IMR-90 (cell line): ENCODE results near the gene C9orf78. TPM values are rescaled to one million over a fixed set of nuclear protein-coding genes. Genes with fewer than 3 reads are reported as not detected.

ENCODE experiments used
- ATAC-seq: fragments of 200-7000 bp; cut with Tn5 transposase; 2 replicates; pipeline ENCODE4 v1.9.1; 2020; ENCODE audit warnings: low read depth, mild to moderate bottlenecking, moderate library complexity
- Bru-seq: library from RNA; stranded (reverse); fragments of 400-500 nt; gene quantifications from one replicate; lab custom pipeline; 2021; lab: Mats Ljungman, UMichigan
- BruChase-seq, 2 experiments: library from RNA; stranded (reverse); fragments of 400-500 nt; gene quantifications; one replicate each; lab custom pipeline; 2021; lab: Mats Ljungman, UMichigan
- BruUV-seq: library from RNA; stranded (reverse); fragments of 400-500 nt; replicated peaks from 2 replicates; lab custom pipeline; 2021; lab: Mats Ljungman, UMichigan
- CTCF ChIA-PET: fragments of 300-600 bp; formaldehyde crosslinking; extraction: SDS; loops from one replicate; lab custom pipeline; 2021; ENCODE audit warnings: antibody characterized with exemption; lab: Yijun Ruan, JAX
- POLR2A ChIA-PET: fragments of 300-600 bp; sonication (Branson Sonifier 250); formaldehyde crosslinking; loops from one replicate; lab custom pipeline; 2022; ENCODE audit warnings: antibody characterized with exemption; ENCODE audit not compliant: unreplicated experiment; lab: Charles Lee
- DNase-seq: peaks from one replicate; pipeline ENCODE4 v3.0.0; 2013
- H2AFZ ChIP-seq: replicated peaks from 2 replicates; pipeline ENCODE3; 2013; ENCODE audit warnings: low read length, mild to moderate bottlenecking; ENCODE audit not compliant: poor library complexity
- H2AK5ac ChIP-seq: 2 replicates; pipeline ENCODE4 v1.6.1; 2013; ENCODE audit warnings: low read depth, low read length, inconsistent platforms
- H2AK9ac ChIP-seq: replicated peaks from 2 replicates; pipeline ENCODE3; 2013; ENCODE audit warnings: mild to moderate bottlenecking, low read depth, low read length, moderate library complexity; ENCODE audit not compliant: poor library complexity
- H2BK120ac ChIP-seq: 2 replicates; pipeline ENCODE4 v1.6.1; 2013; ENCODE audit warnings: low read depth, low read length, inconsistent platforms
- H2BK15ac ChIP-seq: 3 replicates; pipeline ENCODE4 v1.6.1; 2013; ENCODE audit warnings: low read depth, low read length, inconsistent platforms
- H2BK20ac ChIP-seq: 2 replicates; pipeline ENCODE4 v1.6.1; 2013; ENCODE audit warnings: low read depth, mild to moderate bottlenecking, inconsistent platforms, low read length, moderate library complexity
- H2BK5ac ChIP-seq: 2 replicates; pipeline ENCODE4 v1.6.1; 2013; ENCODE audit warnings: mild to moderate bottlenecking, low read depth, low read length, inconsistent platforms; ENCODE audit not compliant: poor library complexity, severe bottlenecking
- H3K14ac ChIP-seq: replicated peaks from 2 replicates; pipeline ENCODE4 v1.6.1; 2013; ENCODE audit warnings: low read depth, low read length, inconsistent platforms
- H3K18ac ChIP-seq: 2 replicates; pipeline ENCODE4 v1.6.1; 2013; ENCODE audit warnings: low read depth, low read length, control low read depth
- H3K23ac ChIP-seq: 2 replicates; pipeline ENCODE4 v1.6.1; 2013; ENCODE audit warnings: low read depth, low read length, inconsistent platforms
- H3K27ac ChIP-seq: 2 replicates; pipeline ENCODE4 v1.5.1; 2013; ENCODE audit warnings: mild to moderate bottlenecking, control low read depth, low read length; ENCODE audit not compliant: insufficient read depth
- H3K27me3 ChIP-seq: 2 replicates; pipeline ENCODE4 v1.6.1; 2013; ENCODE audit warnings: low read length; ENCODE audit not compliant: control insufficient read depth, insufficient read depth
- H3K36me3 ChIP-seq: 2 replicates; pipeline ENCODE4 v1.6.1; 2013; ENCODE audit warnings: low read length, mixed read lengths; ENCODE audit not compliant: control insufficient read depth, insufficient read depth
- H3K4ac ChIP-seq: 2 replicates; pipeline ENCODE4 v1.6.1; 2013; ENCODE audit warnings: low read depth, low read length, inconsistent platforms
- H3K4me1 ChIP-seq: 2 replicates; pipeline ENCODE4 v1.6.1; 2013; ENCODE audit warnings: low read length, mixed read lengths; ENCODE audit not compliant: control insufficient read depth, insufficient read depth
- H3K4me2 ChIP-seq: 2 replicates; pipeline ENCODE4 v1.6.1; 2013; ENCODE audit warnings: low read depth, mild to moderate bottlenecking, control low read depth, low read length, moderate library complexity
- H3K4me3 ChIP-seq: 2 replicates; pipeline ENCODE4 v1.5.1; 2013; ENCODE audit warnings: low read depth, mild to moderate bottlenecking, control low read depth, low read length, moderate library complexity; ENCODE audit not compliant: insufficient read depth
- H3K56ac ChIP-seq: 2 replicates; pipeline ENCODE4 v1.6.1; 2013; ENCODE audit warnings: low read length, inconsistent platforms; ENCODE audit not compliant: insufficient read depth; ENCODE audit errors: extremely low read depth
- H3K79me1 ChIP-seq, 2 experiments: 2 replicates each; pipeline ENCODE4 v1.6.1; 2013; ENCODE audit warnings: low read length in 2 of 2, inconsistent platforms in 1 of 2, low read depth in 1 of 2
- H3K9ac ChIP-seq: 2 replicates; pipeline ENCODE4 v1.6.1; 2013; ENCODE audit warnings: low read depth, low read length, control low read depth
- H3K9me1 ChIP-seq: 2 replicates; pipeline ENCODE4 v1.6.1; 2013; ENCODE audit warnings: low read length, inconsistent platforms; ENCODE audit not compliant: insufficient read depth
- H3K9me3 ChIP-seq: 2 replicates; pipeline ENCODE4 v1.6.1; 2013; ENCODE audit warnings: low read length; ENCODE audit not compliant: control insufficient read depth, insufficient read depth
- H4K20me1 ChIP-seq: 2 replicates; pipeline ENCODE4 v1.6.1; 2013; ENCODE audit warnings: low read length, inconsistent platforms; ENCODE audit not compliant: insufficient read depth
- H4K5ac ChIP-seq: 2 replicates; pipeline ENCODE4 v1.6.1; 2013; ENCODE audit warnings: mild to moderate bottlenecking, low read depth, low read length, control low read depth
- H4K8ac ChIP-seq, 2 experiments: 2 replicates each; pipeline ENCODE4 v1.6.1; 2013; ENCODE audit warnings: low read depth in 2 of 2, low read length in 2 of 2, control low read depth in 1 of 2, inconsistent platforms in 1 of 2
- H4K91ac ChIP-seq: 2 replicates; pipeline ENCODE4 v1.6.1; 2013; ENCODE audit warnings: low read depth, low read length, inconsistent platforms; ENCODE audit not compliant: insufficient read depth
- BHLHE40 ChIP-seq: fragments of 150-350 bp; IDR thresholded peaks from 2 replicates; pipeline ENCODE4 v1.6.1; 2016; ENCODE audit warnings: mild to moderate bottlenecking, low read depth, low read length
- MAZ ChIP-seq: IDR thresholded peaks from 2 replicates; pipeline ENCODE4 v1.6.1; 2012; ENCODE audit warnings: low read depth, mild to moderate bottlenecking, low read length, improper control_type of control experiment, moderate library complexity, borderline replicate concordance
- MXI1 ChIP-seq: IDR thresholded peaks from 2 replicates; pipeline ENCODE4 v1.6.1; 2012; ENCODE audit warnings: low read depth, mild to moderate bottlenecking, low read length, moderate library complexity, borderline replicate concordance
- POLR2A ChIP-seq: IDR thresholded peaks from 2 replicates; pipeline ENCODE4 v1.6.1; 2012; ENCODE audit warnings: mild to moderate bottlenecking, low read depth, low read length
- RCOR1 ChIP-seq: IDR thresholded peaks from 2 replicates; pipeline ENCODE4 v1.6.1; 2012; ENCODE audit warnings: mild to moderate bottlenecking, low read length, improper control_type of control experiment; ENCODE audit not compliant: insufficient replicate concordance
- WGBS, 2 experiments: methylation state at CpG; one replicate each; pipeline versions ENCODE4 v1.1.5 to v1.1.7; 2013; ENCODE audit warnings: missing lambda C conversion rate in 2 of 2; ENCODE audit not compliant: insufficient read length in 1 of 2; ENCODE audit errors: extremely low coverage in 2 of 2; 5-methylcytosine and 5-hydroxymethylcytosine counted together
- dilution Hi-C: fragments of 300-500 bp; cut with HindIII; formaldehyde crosslinking; loops from one replicate; pipeline ENCODE4 v1.14.3; 2018; ENCODE audit warnings: low sequenced_read_pairs; ENCODE audit not compliant: unreplicated experiment
- in situ Hi-C: fragments of 300-500 bp; cut with MboI; formaldehyde crosslinking; loops from 3 replicates; pipeline ENCODE4 v1.14.3; 2019; ENCODE audit warnings: low sequenced_read_pairs, inconsistent platforms, mixed read lengths
- intact Hi-C: fragments of 100-400 bp; cut with micrococcal nuclease; formaldehyde crosslinking; loops from 2 replicates; pipeline ENCODE4 v1.10.0; 2022
- long read RNA-seq: library from polyadenylated mRNA; unstranded; transcript quantifications from one replicate; pipeline ENCODE4 v2.0.0, GENCODE V29; 2021; ENCODE audit not compliant: unreplicated experiment
- polyA plus RNA-seq, 3 experiments: library from polyadenylated mRNA; depleted of rRNA; stranded (reverse); fragments of >200 nt; gene quantifications; 2 replicates each; pipeline ENCODE4 v1.2.3, GENCODE V29; 2012; ENCODE audit warnings: low replicate concordance in 1 of 3
- total RNA-seq: library from RNA; depleted of rRNA; stranded (reverse); fragments of >200 nt; gene quantifications from 2 replicates; pipeline ENCODE4 v1.2.3, GENCODE V29; 2012; rRNA removed
- TF ChIP-seq, protein P1 (sequence below): fragments of 150-350 bp; IDR thresholded peaks from 2 replicates; pipeline ENCODE4 v1.6.1; 2017; ENCODE audit warnings: mild to moderate bottlenecking, antibody characterized with exemption, low read length, low read depth
- TF ChIP-seq, protein P2 (sequence below): conservative IDR thresholded peaks from 2 replicates; pipeline ENCODE4 v1.5.1; 2012; ENCODE audit warnings: mild to moderate bottlenecking, low read depth, low read length, improper control_type of control experiment

C9orf78 gene, protein sequence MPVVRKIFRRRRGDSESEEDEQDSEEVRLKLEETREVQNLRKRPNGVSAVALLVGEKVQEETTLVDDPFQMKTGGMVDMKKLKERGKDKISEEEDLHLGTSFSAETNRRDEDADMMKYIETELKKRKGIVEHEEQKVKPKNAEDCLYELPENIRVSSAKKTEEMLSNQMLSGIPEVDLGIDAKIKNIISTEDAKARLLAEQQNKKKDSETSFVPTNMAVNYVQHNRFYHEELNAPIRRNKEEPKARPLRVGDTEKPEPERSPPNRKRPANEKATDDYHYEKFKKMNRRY
- total RNA-seq = 29.8 and 57.5 TPM in 2 replicates
- 36.7 and 46.0 TPM in 2 replicates for polyA plus RNA-seq (2012; rRNA removed)
- polyA plus RNA-seq (2012; cell fraction: cytosol; rRNA removed) = 18.7 and 18.8 TPM in 2 replicates
- 3.1 and 12.3 TPM in 2 replicates for polyA plus RNA-seq (2012; cell fraction: nucleus; rRNA removed; ENCODE audit: low replicate concordance)
- percentile 75 among the genes with signal in this experiment for Bru-seq, nascent RNA
- BruChase-seq, experiment 1, labeled RNA remaining after a 6-hour chase = percentile 88 among the genes with signal in this experiment
- percentile 79 among the genes with signal in this experiment for BruChase-seq, experiment 2, labeled RNA remaining after a 2-hour chase
- long read RNA-seq, transcript C9orf78-201 (9 exons, 1,795 nt) = major isoform, 41 of 58 reads
- long read RNA-seq, partial matches to known transcripts = 4 of 58 reads
- long read RNA-seq, other reads (novel, unspliced or antisense) = 13 of 58 reads

DNA sequence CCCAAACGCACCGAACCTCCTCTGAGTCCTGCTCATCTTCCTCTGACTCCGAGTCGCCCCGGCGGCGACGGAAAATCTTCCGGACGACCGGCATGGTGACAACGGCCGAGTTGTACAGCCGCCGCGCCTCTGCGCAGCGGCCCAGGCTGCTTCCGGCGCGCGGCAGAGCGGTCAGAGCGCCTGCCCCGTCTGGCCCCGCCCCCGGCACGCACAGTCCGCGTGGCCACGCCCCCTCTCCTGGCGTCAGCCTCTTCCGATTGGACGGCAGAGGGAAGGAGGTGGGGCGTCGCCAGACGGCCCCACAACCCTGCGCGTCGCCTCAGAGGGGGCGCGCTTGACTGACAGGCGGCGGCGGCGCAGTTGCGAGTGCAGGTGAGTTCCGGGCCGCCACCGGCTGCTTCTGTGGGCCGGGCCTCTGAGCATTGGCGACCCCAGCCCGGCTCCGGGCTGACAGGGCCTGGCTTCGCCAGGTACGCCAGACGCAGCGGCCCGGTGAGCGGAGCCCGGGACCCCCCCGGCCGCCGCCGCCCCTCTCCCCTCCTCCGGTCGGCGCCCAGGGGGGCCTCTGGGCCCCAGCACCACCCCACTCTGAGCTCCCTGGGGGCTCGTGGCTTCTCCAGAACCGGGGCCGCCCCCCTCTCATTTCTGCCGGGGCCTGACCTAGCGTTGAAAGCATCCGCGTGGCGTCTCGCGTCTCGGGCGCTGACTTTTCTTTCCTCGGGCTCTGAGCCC, at the start of gene C9orf78, which contains the start of gene USP20:
Gene C9orf78 (minus strand): TSS at position 148 of the 732 bp plus-strand sequence. CDS start 54 bp downstream, at position 94.
Gene USP20 (plus strand): TSS at position 331 of the 732 bp plus-strand sequence. CDS start 17,098 bp downstream, outside the sequence.
- H3K27ac ChIP-seq = peak within 1 kb of the TSS; percentile 79
- in situ Hi-C loops (no loop called here), intact Hi-C loops (loop anchor here (2.0 kb wide), 1 partner anchor 208 kb away; the partner anchor contains the start of gene FNBP1), dilution Hi-C loops (no loop called here)
- peak within 1 kb of the TSS; percentile 95 for H2AK9ac ChIP-seq
- ChIA-PET CTCF (no interaction called here), POLR2A (no interaction called here)
- peak within 1 kb of the TSS; percentile 83 to 91; a peak in 3 of 4 replicates for H4K8ac ChIP-seq
- peak within 1 kb of the TSS; percentile 94 for H3K4me3 ChIP-seq
- peak within 1 kb of the TSS; percentile 72 for H4K5ac ChIP-seq
- ATAC-seq (peak; percentile 96), DNase-seq (peak; percentile 91)
- H2BK120ac ChIP-seq = peak within 1 kb of the TSS; percentile 64; the same call in 1 of the 2 replicates
- TF ChIP-seq MAZ = peak; percentile 58; the same call in 1 of the 2 replicates
- TF ChIP-seq RCOR1 = no peak
- peak; percentile 96 for TF ChIP-seq MXI1
- peak; percentile 91 for TF ChIP-seq BHLHE40
- TF ChIP-seq POLR2A = peak; percentile 95
- TF ChIP-seq, protein P1, sequence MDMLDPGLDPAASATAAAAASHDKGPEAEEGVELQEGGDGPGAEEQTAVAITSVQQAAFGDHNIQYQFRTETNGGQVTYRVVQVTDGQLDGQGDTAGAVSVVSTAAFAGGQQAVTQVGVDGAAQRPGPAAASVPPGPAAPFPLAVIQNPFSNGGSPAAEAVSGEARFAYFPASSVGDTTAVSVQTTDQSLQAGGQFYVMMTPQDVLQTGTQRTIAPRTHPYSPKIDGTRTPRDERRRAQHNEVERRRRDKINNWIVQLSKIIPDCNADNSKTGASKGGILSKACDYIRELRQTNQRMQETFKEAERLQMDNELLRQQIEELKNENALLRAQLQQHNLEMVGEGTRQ = peak; percentile 76
- TF ChIP-seq, protein P2, sequence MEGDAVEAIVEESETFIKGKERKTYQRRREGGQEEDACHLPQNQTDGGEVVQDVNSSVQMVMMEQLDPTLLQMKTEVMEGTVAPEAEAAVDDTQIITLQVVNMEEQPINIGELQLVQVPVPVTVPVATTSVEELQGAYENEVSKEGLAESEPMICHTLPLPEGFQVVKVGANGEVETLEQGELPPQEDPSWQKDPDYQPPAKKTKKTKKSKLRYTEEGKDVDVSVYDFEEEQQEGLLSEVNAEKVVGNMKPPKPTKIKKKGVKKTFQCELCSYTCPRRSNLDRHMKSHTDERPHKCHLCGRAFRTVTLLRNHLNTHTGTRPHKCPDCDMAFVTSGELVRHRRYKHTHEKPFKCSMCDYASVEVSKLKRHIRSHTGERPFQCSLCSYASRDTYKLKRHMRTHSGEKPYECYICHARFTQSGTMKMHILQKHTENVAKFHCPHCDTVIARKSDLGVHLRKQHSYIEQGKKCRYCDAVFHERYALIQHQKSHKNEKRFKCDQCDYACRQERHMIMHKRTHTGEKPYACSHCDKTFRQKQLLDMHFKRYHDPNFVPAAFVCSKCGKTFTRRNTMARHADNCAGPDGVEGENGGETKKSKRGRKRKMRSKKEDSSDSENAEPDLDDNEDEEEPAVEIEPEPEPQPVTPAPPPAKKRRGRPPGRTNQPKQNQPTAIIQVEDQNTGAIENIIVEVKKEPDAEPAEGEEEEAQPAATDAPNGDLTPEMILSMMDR = no peak
- H3K4me1 ChIP-seq = peaks cover 13% of the 10 kb centered on the region
- H2AFZ ChIP-seq = peak within 1 kb of the TSS; percentile 97
- H3K18ac ChIP-seq = no peak within 1 kb of the TSS
- peak within 1 kb of the TSS; percentile 66 for H4K91ac ChIP-seq
- H3K23ac ChIP-seq = peak within 1 kb of the TSS; percentile 89
- H3K9me1 ChIP-seq = peaks cover 20% of the 10 kb centered on the region
- H3K79me1 ChIP-seq = peaks cover 32 to 60% of the 10 kb centered on the region in 2 experiments
- H2BK20ac ChIP-seq = no peak within 1 kb of the TSS
- 0% methylated on average over 32 of the region's 81 CpGs; no CpG with 5 or more reads in 1 of the 2 experiments for WGBS, 2 experiments
- H3K14ac ChIP-seq = peak within 1 kb of the TSS; percentile 76
- H3K27me3 ChIP-seq = no peaks in the 10 kb centered on the region
- peak within 1 kb of the TSS; percentile 90 for H3K9ac ChIP-seq
- peak within 1 kb of the TSS; percentile 84 for H3K4ac ChIP-seq
- H3K36me3 ChIP-seq = peaks cover 12% of the 10 kb centered on the region
- peaks cover 11% of the 10 kb centered on the region for H4K20me1 ChIP-seq
- H3K56ac ChIP-seq = peak within 1 kb of the TSS; percentile 77
- H3K9me3 ChIP-seq = no peaks in the 10 kb centered on the region
- H2BK15ac ChIP-seq = no peak within 1 kb of the TSS
- BruUV-seq = no TSS peak
- H2BK5ac ChIP-seq = peak within 1 kb of the TSS; percentile 54
- H2AK5ac ChIP-seq = peak within 1 kb of the TSS; percentile 63
- H3K4me2 ChIP-seq = peak within 1 kb of the TSS; percentile 99
